Stimulated activated CD8-positive, alpha-beta memory T cell treated with anti-CD3 and anti-CD28 coated beads, Interleukin-12 subunit alpha, Interleukin-12 subunit beta, amount 100 ng/mL, for 24 hours (primary cell): ENCODE results near the gene CC2D1B.

ENCODE experiments used
- DNase-seq: peaks from one replicate; pipeline ENCODE4 v3.0.0-alpha.2; 2020; ENCODE audit errors: extremely low read depth

CC2D1B gene

DNA sequence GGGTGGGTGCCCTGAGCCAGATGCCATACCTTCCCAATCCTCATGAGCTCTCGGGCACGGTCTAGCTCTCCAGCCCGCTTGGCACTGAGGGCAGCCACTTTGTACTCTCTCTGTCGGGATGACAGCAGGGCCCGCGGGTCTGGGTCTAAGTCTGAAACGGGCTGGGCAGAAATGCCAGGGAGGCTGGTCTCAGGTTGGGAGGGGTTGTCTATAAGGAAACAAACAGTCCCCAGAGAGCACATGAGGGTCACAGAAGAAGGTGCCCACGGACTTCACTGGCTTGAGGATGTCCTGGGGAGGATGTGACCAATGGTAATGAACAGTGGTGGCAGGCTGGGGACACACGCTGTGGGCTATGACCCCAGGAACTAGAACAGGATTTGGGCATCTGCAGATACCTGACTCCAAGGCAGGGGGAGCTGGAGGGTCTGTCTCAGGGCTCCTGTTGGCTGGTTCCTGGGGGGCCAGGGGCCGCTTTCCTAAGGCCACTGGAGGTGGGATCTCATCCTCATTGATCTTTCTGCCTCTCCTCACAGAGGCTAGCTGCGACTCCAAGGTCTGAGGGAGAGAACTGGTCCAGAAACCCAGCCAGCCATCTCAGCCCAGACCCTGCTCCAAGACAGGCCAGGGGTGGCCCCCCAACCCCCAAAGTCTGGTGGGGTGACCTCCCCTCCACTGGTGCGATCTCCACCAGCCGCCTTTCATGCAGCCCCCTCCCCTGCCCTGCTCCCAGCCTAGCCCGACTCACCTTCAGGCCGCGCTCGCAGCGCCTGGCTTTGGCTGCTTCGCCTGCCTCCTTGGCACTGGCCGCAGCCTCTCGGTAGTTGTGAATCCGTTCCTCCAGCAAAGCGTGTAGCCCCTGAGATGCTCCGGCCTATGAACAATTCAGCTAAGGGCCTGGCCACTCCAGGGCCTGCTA lies 6.1 kb downstream of the CC2D1B start:
- no peak for DNase-seq

DNA sequence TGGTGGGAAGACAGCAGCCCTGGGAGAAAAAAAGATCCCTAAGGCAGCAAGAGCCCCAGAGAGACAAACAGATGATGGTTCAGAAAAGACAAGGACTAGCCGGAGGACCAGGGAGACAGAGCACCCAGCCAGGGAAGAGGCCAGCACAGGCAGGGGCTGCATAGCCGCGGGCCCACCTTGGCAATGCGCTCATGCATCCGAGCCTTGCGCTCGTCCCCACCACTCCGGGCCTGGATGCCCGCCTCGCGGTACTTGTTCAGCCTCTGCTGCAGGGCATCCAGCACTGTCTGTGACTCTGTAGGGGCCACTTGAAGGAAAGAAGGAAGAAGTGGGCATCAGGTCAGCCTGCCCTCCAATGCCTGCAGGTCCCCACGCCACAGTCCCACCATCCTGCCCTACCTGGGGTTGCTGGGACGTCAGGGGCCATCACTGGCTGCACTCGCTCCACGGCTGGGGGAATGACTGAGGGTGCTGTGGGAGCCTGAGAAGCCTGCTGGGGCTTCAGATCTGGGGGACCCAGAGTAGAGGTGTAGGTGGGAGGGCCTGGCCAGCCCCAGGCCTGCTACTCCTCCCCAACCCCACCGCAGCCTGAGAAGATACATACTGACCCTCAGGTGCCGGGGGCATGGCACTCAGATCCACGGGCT lies 7.0 kb downstream of the CC2D1B start:
- no peak for DNase-seq

DNA sequence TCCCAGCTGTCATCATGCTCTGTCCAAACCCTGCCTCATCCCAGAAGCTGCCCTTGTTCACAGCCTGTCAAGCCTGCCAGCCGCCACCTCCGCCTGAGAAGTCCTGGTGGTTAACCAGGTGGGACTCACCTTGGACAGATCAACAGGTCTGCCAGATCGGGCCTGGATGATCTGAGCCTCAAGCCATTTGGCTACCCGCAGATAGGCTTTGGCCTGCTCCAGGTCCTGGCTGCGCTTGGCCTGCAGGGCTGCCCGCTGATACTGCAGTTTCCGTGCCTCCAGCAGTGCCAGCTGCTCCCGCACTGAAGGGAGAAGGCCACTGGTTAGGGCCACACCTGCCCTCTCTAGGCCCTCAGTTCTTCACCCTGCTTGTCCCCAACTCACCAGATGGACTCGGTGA lies 8.6 kb downstream of the CC2D1B start:
- DNase-seq: no peak

GRCh38 chr1:52356818-52357355 lies 9.1 kb downstream of the CC2D1B start:
- DNase-seq: no peak

- DNase-seq: no peak
These were observed 10.0 kb downstream of the CC2D1B start for GRCh38 chr1:52355847-52356505.

GRCh38 chr1:52355436-52355835 lies 10.6 kb downstream of the CC2D1B start:
- no peak for DNase-seq

DNA sequence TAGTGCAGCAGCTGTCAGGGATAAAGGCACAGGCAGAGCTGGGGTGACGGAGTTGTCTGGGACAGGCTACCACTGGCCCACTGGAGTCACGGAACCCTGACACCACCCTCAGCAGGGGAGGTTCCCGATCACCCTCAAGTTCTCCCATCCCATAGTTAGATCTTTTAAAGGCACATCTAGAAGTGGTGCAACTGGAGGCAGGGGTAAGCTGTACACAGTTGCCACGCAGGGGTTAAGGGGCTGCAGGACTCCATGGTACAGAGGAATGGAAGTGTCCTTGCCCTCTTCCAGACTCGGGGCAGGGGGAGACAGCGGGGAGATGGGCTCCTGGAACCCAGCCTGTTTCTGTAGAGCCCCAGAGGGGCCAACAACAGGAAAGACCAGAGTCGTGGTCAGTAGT lies 13.3 kb downstream of the CC2D1B start:
- no peak for DNase-seq

- no peak for DNase-seq
These were observed 17.2 kb downstream of the CC2D1B start for GRCh38 chr1:52348704-52349300.

GRCh38 chr1:52346653-52347052 lies 19.4 kb downstream of the CC2D1B start:
- no peak for DNase-seq

DNA sequence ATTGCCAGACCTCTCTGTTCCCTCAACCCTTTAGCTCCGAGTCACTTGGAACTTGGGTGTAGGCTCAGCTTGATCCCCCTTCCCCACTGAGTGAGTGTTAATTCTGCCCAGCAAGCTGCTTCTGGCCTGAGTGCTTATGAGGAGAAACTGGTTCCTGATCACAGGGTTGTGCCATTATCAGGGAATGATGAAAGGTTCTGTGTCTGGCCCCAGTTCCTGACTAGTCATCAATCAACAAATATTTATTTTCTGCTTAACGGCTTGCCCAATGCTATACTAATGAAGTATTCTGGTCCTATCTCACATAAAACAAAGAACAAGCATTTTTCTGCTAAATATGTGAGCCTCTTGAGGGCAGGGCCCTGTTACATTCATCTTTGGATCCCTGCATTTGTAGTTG lies 20.8 kb downstream of the CC2D1B start:
- no peak for DNase-seq

DNA sequence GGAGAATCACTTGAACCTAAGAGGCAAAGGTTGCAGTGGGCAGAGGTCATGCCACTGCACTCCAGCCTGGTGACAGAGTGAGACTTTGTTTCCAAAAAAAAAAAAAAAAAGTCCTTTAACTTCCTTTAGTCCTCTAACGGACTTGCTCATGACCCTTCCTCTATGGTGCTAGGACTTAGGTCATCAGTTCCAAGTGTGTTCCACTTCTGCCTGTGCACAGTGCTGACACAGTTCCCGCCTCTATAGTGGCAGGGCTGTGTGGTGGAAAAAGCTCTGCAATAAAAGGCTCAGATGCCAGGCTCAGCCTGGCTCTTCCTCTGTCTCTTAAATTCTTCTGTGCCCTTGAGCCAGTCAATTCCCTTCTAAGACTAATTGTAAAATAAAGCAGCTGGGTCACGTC lies 22.0 kb downstream of the CC2D1B start:
- no peak for DNase-seq

GRCh38 chr1:52341655-52342260 lies 24.2 kb downstream of the CC2D1B start:
- DNase-seq: no peak

DNA sequence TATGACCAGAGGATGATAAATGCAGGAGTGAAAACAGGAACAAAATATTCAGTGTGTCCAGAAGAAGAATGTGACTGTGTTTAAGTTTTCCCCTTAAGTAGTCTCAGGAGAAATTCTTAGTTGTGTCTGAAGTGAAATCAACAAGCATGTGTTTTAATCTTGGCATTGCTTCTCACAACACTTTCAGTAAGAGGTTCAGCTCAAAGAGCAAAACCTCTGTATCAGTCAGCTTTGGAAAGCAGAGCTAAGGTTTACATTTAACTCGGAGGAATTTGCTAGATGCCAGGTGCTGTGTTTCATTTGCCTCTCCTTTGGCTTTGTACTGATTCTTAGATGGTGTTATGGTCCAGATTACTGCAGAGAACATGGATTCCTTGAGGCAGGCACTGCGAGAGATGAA lies 28.6 kb downstream of the CC2D1B start:
- no peak for DNase-seq

GRCh38 chr1:52334906-52335528 lies 31.0 kb downstream of the CC2D1B start:
- no peak for DNase-seq

- DNase-seq: no peak
These were observed 33.6 kb downstream of the CC2D1B start for GRCh38 chr1:52332411-52332810.

- no peak for DNase-seq
These were observed 37.4 kb downstream of the CC2D1B start for GRCh38 chr1:52328615-52329014.

DNA sequence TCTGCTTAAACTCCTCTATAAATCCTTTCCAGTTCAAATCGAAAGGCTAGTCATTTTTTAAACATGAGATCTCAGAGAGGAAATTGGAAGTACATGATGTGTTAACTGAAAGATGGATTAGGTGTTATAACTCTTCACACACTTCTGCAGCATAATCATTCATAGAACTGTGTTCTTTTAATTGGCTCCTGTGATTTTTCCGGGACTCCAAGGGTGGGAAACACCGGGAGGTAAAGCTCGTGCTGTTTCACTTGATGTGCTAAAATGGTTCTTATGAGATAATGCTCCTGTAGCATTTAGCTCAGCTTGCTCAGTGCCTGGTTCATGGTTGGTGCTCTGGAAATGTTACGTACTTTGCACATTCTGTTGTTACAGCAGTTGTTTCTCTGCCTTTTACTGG lies 40.2 kb downstream of the CC2D1B start:
- DNase-seq: no peak

DNA sequence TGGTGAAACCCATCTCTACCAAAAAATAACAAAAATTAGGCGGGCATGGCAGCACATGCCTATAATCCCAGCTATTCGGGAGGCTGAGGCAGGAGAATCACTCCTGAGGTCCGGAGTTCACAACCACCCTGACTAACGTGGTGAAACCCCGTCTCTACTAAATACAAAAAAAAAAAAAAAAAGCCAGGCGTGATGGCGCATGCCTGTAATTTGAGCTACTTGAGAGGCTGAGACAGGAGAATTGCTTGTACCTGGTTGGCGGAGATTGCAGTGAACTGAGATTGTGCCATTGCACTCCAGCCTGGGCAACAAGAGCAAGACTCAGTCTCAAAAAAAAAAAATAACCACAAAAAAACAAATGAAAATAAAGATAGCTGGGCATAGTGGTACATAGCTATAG lies 42.3 kb downstream of the CC2D1B start:
- no peak for DNase-seq

DNA sequence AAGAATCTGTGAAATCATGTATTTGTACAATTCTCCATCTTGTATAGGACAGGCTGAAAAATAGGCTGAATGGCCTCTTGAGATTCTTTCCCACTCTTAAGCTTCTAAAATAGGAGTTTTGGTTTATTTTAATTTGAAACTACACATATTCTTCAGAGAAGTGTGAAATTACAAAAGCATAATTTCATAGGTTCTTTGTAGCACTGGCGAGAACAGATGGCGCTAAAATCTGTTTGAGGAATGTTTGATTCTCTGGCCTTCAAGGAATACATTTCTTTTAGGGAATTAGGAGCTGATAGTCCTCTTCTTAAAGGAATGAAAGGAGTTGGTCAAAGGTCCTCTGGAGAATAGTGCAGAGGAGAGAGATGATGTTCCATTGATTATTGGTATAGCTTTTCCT lies 44.9 kb downstream of the CC2D1B start:
- DNase-seq: no peak

- no peak for DNase-seq
These were observed 59.6 kb downstream of the CC2D1B start for GRCh38 chr1:52306227-52307006.
